WTC11 (cell line): Measurements from ENCODE around the gene TMEM175. TPM values are rescaled to one million over a fixed set of nuclear protein-coding genes. Genes with fewer than 3 reads are reported as not detected.

Source experiments
- ATAC-seq: fragments of 200-7000 bp; cut with Tn5 transposase; 2 replicates; pipeline ENCODE4 v1.10.0; 2021; ENCODE audit warnings: mild to moderate bottlenecking, moderate library complexity
- CTCF ChIA-PET: fragments of 300-600 bp; sonication (Branson Sonifier 250); formaldehyde crosslinking; loops from one replicate; lab custom pipeline; 2021; ENCODE audit warnings: antibody characterized with exemption; lab: Charles Lee
- POLR2A ChIA-PET: fragments of 350-600 bp; sonication (Branson Sonifier 250); formaldehyde crosslinking; loops from one replicate; lab custom pipeline; 2021; ENCODE audit warnings: antibody characterized with exemption; lab: Charles Lee
- DNase-seq: peaks from one replicate; pipeline ENCODE4 v3.0.0; 2021; ENCODE audit warnings: low spot score
- H3K27ac Mint-ChIP-seq: 2 replicates; pipeline ENCODE4 v1.8.0; 2021; ENCODE audit warnings: mixed read lengths
- H3K27me3 Mint-ChIP-seq: 2 replicates; pipeline ENCODE4 v1.8.0; 2021; ENCODE audit warnings: low read depth, mild to moderate bottlenecking, moderate library complexity, mixed read lengths
- H3K36me3 Mint-ChIP-seq: 2 replicates; pipeline ENCODE4 v1.8.0; 2021; ENCODE audit warnings: mixed read lengths
- H3K4me1 Mint-ChIP-seq: 2 replicates; pipeline ENCODE4 v1.8.0; 2022; ENCODE audit warnings: mixed read lengths
- H3K4me3 Mint-ChIP-seq: 2 replicates; pipeline ENCODE4 v1.8.0; 2021; ENCODE audit warnings: mild to moderate bottlenecking, moderate library complexity, mixed read lengths
- H3K9me3 Mint-ChIP-seq: 2 replicates; pipeline ENCODE4 v1.8.0; 2021; ENCODE audit warnings: mixed read lengths
- E2F1 ChIP-seq: sonication (generic); formaldehyde crosslinking; IDR thresholded peaks from 2 replicates; pipeline ENCODE4 v1.8.0; 2022; ENCODE audit warnings: mild to moderate bottlenecking, missing genetic modification reagents
- E2F4 ChIP-seq: sonication (generic); formaldehyde crosslinking; IDR thresholded peaks from 2 replicates; pipeline ENCODE4 v1.8.1; 2022; ENCODE audit warnings: low read depth, mild to moderate bottlenecking, moderate library complexity, missing genetic modification reagents, borderline replicate concordance
- ELF4 ChIP-seq: sonication (generic); formaldehyde crosslinking; IDR thresholded peaks from 2 replicates; pipeline ENCODE4 v1.8.1; 2022; ENCODE audit warnings: low read depth, mild to moderate bottlenecking, moderate library complexity, missing genetic modification reagents
- FOXJ3 ChIP-seq: sonication (generic); formaldehyde crosslinking; IDR thresholded peaks from 2 replicates; pipeline ENCODE4 v1.9.0; 2021; ENCODE audit warnings: missing genetic modification reagents, mild to moderate bottlenecking, borderline replicate concordance
- FOXK1 ChIP-seq: sonication (generic); formaldehyde crosslinking; IDR thresholded peaks from 2 replicates; pipeline ENCODE4 v1.8.0; 2022; ENCODE audit warnings: mild to moderate bottlenecking, moderate library complexity, missing genetic modification reagents
- HMGA2 ChIP-seq: fragments of 250-450 bp; sonication (Bioruptor Pico); IDR thresholded peaks from 2 replicates; pipeline ENCODE4 v1.4.0; 2021; ENCODE audit warnings: mild to moderate bottlenecking, moderate library complexity
- IRF2 ChIP-seq: sonication (generic); formaldehyde crosslinking; IDR thresholded peaks from 2 replicates; pipeline ENCODE4 v1.8.0; 2022; ENCODE audit warnings: low read depth, missing genetic modification reagents, borderline replicate concordance
- NFE2L1 ChIP-seq: sonication (generic); formaldehyde crosslinking; IDR thresholded peaks from 2 replicates; pipeline ENCODE4 v1.8.1; 2023; ENCODE audit warnings: missing genetic modification reagents
- NR3C1 ChIP-seq: sonication (generic); formaldehyde crosslinking; conservative IDR thresholded peaks from 2 replicates; pipeline ENCODE4 v1.8.1; 2023; ENCODE audit warnings: low read depth, mild to moderate bottlenecking, missing genetic modification reagents
- RELA ChIP-seq: sonication (generic); formaldehyde crosslinking; IDR thresholded peaks from 2 replicates; pipeline ENCODE4 v1.8.1; 2022; ENCODE audit warnings: missing genetic modification reagents, mild to moderate bottlenecking, borderline replicate concordance
- ZNF219 ChIP-seq: sonication (generic); formaldehyde crosslinking; IDR thresholded peaks from 2 replicates; pipeline ENCODE4 v1.8.0; 2023; ENCODE audit warnings: missing genetic modification reagents, mild to moderate bottlenecking, borderline replicate concordance
- ZNF396 ChIP-seq: fragments of 250-450 bp; sonication (Bioruptor Pico); IDR thresholded peaks from 2 replicates; pipeline ENCODE4 v1.8.0; 2021; ENCODE audit warnings: mild to moderate bottlenecking, moderate library complexity, borderline replicate concordance
- total RNA-seq: library from RNA; stranded (reverse); gene quantifications from 3 replicates; pipeline ENCODE4 v1.2.3, GENCODE V29; 2021
- TF ChIP-seq, protein P1 (sequence below): sonication (generic); formaldehyde crosslinking; IDR thresholded peaks from 2 replicates; pipeline ENCODE4 v1.8.0; 2023; ENCODE audit warnings: mild to moderate bottlenecking, missing genetic modification reagents
- TF ChIP-seq, protein P2 (sequence below): fragments of 250-450 bp; sonication (Bioruptor Pico); IDR thresholded peaks from 2 replicates; pipeline ENCODE4 v2.1.2; 2022; ENCODE audit warnings: mild to moderate bottlenecking, moderate library complexity
- TF ChIP-seq, protein P3 (sequence below): sonication (generic); formaldehyde crosslinking; IDR thresholded peaks from 2 replicates; pipeline ENCODE4 v1.8.1; 2022; ENCODE audit warnings: missing genetic modification reagents, borderline replicate concordance
- TF ChIP-seq, protein P4 (sequence below): sonication (generic); formaldehyde crosslinking; IDR thresholded peaks from 2 replicates; pipeline ENCODE4 v1.8.1; 2023; ENCODE audit warnings: mild to moderate bottlenecking, missing genetic modification reagents, borderline replicate concordance

The TMEM175 gene
- total RNA-seq, 1 experiment from 2014 or later: 9.2 TPM

GRCh38 chr4:999882-1000425 lies 67.7 kb downstream of the TMEM175 start:
- Mint-ChIP-seq H3K4me1 (peaks cover 2% of the 10 kb centered on the region), H3K4me3 (no peak overlapping the region), H3K27ac (no peak overlapping the region), H3K27me3 (peaks cover 80% of the 10 kb centered on the region), H3K9me3 (no peaks in the 10 kb centered on the region), H3K36me3 (no peaks in the 10 kb centered on the region)
- ATAC-seq (no peak), DNase-seq (no peak)
- TF ChIP-seq FOXK1: no peak
- TF ChIP-seq, protein P1, sequence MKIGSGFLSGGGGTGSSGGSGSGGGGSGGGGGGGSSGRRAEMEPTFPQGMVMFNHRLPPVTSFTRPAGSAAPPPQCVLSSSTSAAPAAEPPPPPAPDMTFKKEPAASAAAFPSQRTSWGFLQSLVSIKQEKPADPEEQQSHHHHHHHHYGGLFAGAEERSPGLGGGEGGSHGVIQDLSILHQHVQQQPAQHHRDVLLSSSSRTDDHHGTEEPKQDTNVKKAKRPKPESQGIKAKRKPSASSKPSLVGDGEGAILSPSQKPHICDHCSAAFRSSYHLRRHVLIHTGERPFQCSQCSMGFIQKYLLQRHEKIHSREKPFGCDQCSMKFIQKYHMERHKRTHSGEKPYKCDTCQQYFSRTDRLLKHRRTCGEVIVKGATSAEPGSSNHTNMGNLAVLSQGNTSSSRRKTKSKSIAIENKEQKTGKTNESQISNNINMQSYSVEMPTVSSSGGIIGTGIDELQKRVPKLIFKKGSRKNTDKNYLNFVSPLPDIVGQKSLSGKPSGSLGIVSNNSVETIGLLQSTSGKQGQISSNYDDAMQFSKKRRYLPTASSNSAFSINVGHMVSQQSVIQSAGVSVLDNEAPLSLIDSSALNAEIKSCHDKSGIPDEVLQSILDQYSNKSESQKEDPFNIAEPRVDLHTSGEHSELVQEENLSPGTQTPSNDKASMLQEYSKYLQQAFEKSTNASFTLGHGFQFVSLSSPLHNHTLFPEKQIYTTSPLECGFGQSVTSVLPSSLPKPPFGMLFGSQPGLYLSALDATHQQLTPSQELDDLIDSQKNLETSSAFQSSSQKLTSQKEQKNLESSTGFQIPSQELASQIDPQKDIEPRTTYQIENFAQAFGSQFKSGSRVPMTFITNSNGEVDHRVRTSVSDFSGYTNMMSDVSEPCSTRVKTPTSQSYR: no peak
- no peak for TF ChIP-seq NFE2L1 (CRISPR knock-in tag)
- TF ChIP-seq ELF4: no peak
- no peak for TF ChIP-seq RELA (CRISPR knock-in tag)
- TF ChIP-seq, protein P2, sequence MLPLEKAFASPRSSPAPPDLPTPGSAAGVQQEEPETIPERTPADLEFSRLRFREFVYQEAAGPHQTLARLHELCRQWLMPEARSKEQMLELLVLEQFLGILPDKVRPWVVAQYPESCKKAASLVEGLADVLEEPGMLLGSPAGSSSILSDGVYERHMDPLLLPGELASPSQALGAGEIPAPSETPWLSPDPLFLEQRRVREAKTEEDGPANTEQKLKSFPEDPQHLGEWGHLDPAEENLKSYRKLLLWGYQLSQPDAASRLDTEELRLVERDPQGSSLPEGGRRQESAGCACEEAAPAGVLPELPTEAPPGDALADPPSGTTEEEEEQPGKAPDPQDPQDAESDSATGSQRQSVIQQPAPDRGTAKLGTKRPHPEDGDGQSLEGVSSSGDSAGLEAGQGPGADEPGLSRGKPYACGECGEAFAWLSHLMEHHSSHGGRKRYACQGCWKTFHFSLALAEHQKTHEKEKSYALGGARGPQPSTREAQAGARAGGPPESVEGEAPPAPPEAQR (CRISPR knock-in tag): no peak
- no peak for TF ChIP-seq ZNF219 (CRISPR knock-in tag)
- TF ChIP-seq ZNF396 (CRISPR knock-in tag): no peak
- TF ChIP-seq, protein P3, sequence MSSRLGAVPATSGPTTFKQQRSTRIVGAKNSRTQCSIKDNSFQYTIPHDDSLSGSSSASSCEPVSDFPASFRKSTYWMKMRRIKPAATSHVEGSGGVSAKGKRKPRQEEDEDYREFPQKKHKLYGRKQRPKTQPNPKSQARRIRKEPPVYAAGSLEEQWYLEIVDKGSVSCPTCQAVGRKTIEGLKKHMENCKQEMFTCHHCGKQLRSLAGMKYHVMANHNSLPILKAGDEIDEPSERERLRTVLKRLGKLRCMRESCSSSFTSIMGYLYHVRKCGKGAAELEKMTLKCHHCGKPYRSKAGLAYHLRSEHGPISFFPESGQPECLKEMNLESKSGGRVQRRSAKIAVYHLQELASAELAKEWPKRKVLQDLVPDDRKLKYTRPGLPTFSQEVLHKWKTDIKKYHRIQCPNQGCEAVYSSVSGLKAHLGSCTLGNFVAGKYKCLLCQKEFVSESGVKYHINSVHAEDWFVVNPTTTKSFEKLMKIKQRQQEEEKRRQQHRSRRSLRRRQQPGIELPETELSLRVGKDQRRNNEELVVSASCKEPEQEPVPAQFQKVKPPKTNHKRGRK: no peak
- no peak for TF ChIP-seq FOXJ3
- TF ChIP-seq E2F1: no peak
- TF ChIP-seq NR3C1 (CRISPR knock-in tag): no peak
- TF ChIP-seq E2F4: no peak
- TF ChIP-seq, protein P4, sequence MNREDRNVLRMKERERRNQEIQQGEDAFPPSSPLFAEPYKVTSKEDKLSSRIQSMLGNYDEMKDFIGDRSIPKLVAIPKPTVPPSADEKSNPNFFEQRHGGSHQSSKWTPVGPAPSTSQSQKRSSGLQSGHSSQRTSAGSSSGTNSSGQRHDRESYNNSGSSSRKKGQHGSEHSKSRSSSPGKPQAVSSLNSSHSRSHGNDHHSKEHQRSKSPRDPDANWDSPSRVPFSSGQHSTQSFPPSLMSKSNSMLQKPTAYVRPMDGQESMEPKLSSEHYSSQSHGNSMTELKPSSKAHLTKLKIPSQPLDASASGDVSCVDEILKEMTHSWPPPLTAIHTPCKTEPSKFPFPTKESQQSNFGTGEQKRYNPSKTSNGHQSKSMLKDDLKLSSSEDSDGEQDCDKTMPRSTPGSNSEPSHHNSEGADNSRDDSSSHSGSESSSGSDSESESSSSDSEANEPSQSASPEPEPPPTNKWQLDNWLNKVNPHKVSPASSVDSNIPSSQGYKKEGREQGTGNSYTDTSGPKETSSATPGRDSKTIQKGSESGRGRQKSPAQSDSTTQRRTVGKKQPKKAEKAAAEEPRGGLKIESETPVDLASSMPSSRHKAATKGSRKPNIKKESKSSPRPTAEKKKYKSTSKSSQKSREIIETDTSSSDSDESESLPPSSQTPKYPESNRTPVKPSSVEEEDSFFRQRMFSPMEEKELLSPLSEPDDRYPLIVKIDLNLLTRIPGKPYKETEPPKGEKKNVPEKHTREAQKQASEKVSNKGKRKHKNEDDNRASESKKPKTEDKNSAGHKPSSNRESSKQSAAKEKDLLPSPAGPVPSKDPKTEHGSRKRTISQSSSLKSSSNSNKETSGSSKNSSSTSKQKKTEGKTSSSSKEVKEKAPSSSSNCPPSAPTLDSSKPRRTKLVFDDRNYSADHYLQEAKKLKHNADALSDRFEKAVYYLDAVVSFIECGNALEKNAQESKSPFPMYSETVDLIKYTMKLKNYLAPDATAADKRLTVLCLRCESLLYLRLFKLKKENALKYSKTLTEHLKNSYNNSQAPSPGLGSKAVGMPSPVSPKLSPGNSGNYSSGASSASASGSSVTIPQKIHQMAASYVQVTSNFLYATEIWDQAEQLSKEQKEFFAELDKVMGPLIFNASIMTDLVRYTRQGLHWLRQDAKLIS (CRISPR knock-in tag): no peak
- no peak for TF ChIP-seq IRF2 (CRISPR knock-in tag)
- no peak for TF ChIP-seq HMGA2 (CRISPR knock-in tag)
- POLR2A ChIA-PET: no interaction called here
- CTCF ChIA-PET: interaction anchor here (1.3 kb wide), 1 partner anchor 13 kb away, joined by 4 read pairs; the partner anchor contains the start of gene IDUA
